H1 (cell line): Measurements from ENCODE around the gene XAB2. TPM values are rescaled to one million over a fixed set of nuclear protein-coding genes. Genes with fewer than 3 reads are reported as not detected.

Experiments used
- CTCF ChIA-PET: fragments of 300-600 bp; sonication (Branson Sonifier 250); formaldehyde crosslinking; loops from one replicate; lab custom pipeline; 2021; ENCODE audit not compliant: partially characterized antibody; lab: Charles Lee
- POLR2A ChIA-PET: fragments of 300-600 bp; sonication (Branson Sonifier 250); formaldehyde crosslinking; loops from one replicate; lab custom pipeline; 2021; ENCODE audit warnings: inconsistent platforms; ENCODE audit not compliant: partially characterized antibody; lab: Charles Lee
- DNase-seq, 2 experiments: peaks; one replicate each; pipeline versions ENCODE4 v3.0.0 to v3.0.0-alpha.2; 2010 to 2022; ENCODE audit warnings: low spot score in 2 of 2, low read depth in 1 of 2, mixed read lengths in 1 of 2
- FAIRE-seq: peaks from 2 replicates; lab custom pipeline; 2011; peaks lifted over from hg19 to GRCh38; lab: Jason Lieb, UNC
- H2AFZ ChIP-seq: 2 replicates; pipeline ENCODE4 v1.8.1; 2012; ENCODE audit warnings: low read length, inconsistent platforms
- H2AK5ac ChIP-seq: 2 replicates; pipeline ENCODE4 v1.6.1; 2013; ENCODE audit warnings: low read depth, low read length
- H2BK120ac ChIP-seq: replicated peaks from 2 replicates; pipeline ENCODE3; 2013; ENCODE audit warnings: low read depth, low read length, inconsistent platforms
- H2BK12ac ChIP-seq: 2 replicates; pipeline ENCODE4 v1.6.1; 2013; ENCODE audit warnings: low read depth, low read length
- H2BK15ac ChIP-seq: 2 replicates; pipeline ENCODE4 v1.6.1; 2013; ENCODE audit warnings: low read length
- H2BK20ac ChIP-seq: 2 replicates; pipeline ENCODE4 v1.6.1; 2013; ENCODE audit warnings: low read length
- H2BK5ac ChIP-seq: 2 replicates; pipeline ENCODE4 v1.6.1; 2013; ENCODE audit warnings: low read depth, low read length
- H3K14ac ChIP-seq: 2 replicates; pipeline ENCODE4 v1.6.1; 2013; ENCODE audit warnings: inconsistent platforms; ENCODE audit not compliant: insufficient read length
- H3K18ac ChIP-seq: 2 replicates; pipeline ENCODE4 v1.6.1; 2013; ENCODE audit warnings: low read length; ENCODE audit errors: extremely low read depth
- H3K23ac ChIP-seq: 2 replicates; pipeline ENCODE4 v1.6.1; 2013; ENCODE audit warnings: inconsistent platforms; ENCODE audit not compliant: insufficient read length
- H3K23me2 ChIP-seq: 2 replicates; pipeline ENCODE4 v1.6.1; 2013; ENCODE audit warnings: low read depth, low read length
- H3K27ac ChIP-seq: 2 replicates; pipeline ENCODE4 v1.6.1; 2011; ENCODE audit warnings: low read depth, low read length, inconsistent platforms
- H3K27me3 ChIP-seq, 4 experiments: replicated peaks in 1 of 4; 1 replicate in 1 of 4; 2 replicates in 3 of 4; pipeline versions ENCODE4 v1.6.1 to v1.8.1; 2011 to 2013; ENCODE audit warnings: low read length in 3 of 4, mild to moderate bottlenecking in 3 of 4, inconsistent platforms in 2 of 4, mixed read lengths in 2 of 4, moderate library complexity in 1 of 4; ENCODE audit not compliant: control insufficient read depth in 3 of 4, insufficient read depth in 3 of 4; ENCODE audit errors: extremely low read depth in 1 of 4
- H3K36me3 ChIP-seq, 4 experiments: 2 replicates each; pipeline versions ENCODE4 v1.6.1 to v1.8.1; 2011 to 2013; ENCODE audit warnings: mild to moderate bottlenecking in 4 of 4, low read length in 3 of 4, moderate library complexity in 2 of 4, control low read depth in 1 of 4, inconsistent platforms in 1 of 4; ENCODE audit not compliant: insufficient read depth in 4 of 4, control insufficient read depth in 2 of 4
- H3K4ac ChIP-seq: replicated peaks from 2 replicates; pipeline ENCODE3; 2013; ENCODE audit warnings: low read length, low read depth, mixed read lengths, inconsistent platforms; ENCODE audit not compliant: insufficient read length
- H3K4me1 ChIP-seq, 4 experiments: replicated peaks in 1 of 4; 1 replicate in 1 of 4; 2 replicates in 3 of 4; pipeline versions ENCODE4 v1.6.1 to v1.8.1; 2011 to 2013; ENCODE audit warnings: low read length in 3 of 4, inconsistent platforms in 2 of 4, mixed read lengths in 1 of 4; ENCODE audit not compliant: insufficient read depth in 4 of 4, control insufficient read depth in 3 of 4
- H3K4me2 ChIP-seq, 2 experiments: 2 replicates each; pipeline versions ENCODE4 v1.6.1 to v1.8.1; 2011 to 2013; ENCODE audit warnings: low read depth in 2 of 2, low read length in 2 of 2, control low read depth in 1 of 2, inconsistent platforms in 1 of 2, mild to moderate bottlenecking in 1 of 2; ENCODE audit not compliant: insufficient read depth in 1 of 2
- H3K4me3 ChIP-seq, 4 experiments: fragments of 200-600, 300-600 bp in 1 of 4; sonication (generic), shearing (Covaris generic), sonication (Bioruptor Twin) in 1 of 4; 2 replicates each; pipeline versions ENCODE4 v1.5.1 to v1.8.1; 2011 to 2016; ENCODE audit warnings: low read length in 4 of 4, low read depth in 3 of 4, control low read depth in 2 of 4, inconsistent platforms in 2 of 4, mild to moderate bottlenecking in 2 of 4, mixed read lengths in 1 of 4, moderate library complexity in 1 of 4; ENCODE audit not compliant: insufficient read depth in 2 of 4; ENCODE audit errors: extremely low read depth in 1 of 4
- H3K56ac ChIP-seq: replicated peaks from 2 replicates; pipeline ENCODE3; 2013; ENCODE audit warnings: low read depth, mild to moderate bottlenecking, mixed read lengths, low read length, inconsistent platforms; ENCODE audit not compliant: insufficient read length
- H3K79me1 ChIP-seq: 2 replicates; pipeline ENCODE4 v1.6.1; 2013; ENCODE audit warnings: low read depth, low read length, control low read depth
- H3K79me2 ChIP-seq, 2 experiments: 2 replicates each; pipeline versions ENCODE4 v1.6.1 to v1.8.1; 2012 to 2013; ENCODE audit warnings: low read length in 2 of 2, mild to moderate bottlenecking in 2 of 2, inconsistent platforms in 1 of 2; ENCODE audit not compliant: insufficient read depth in 2 of 2, control insufficient read depth in 1 of 2
- H3K9ac ChIP-seq, 4 experiments: replicated peaks in 1 of 4; 1 replicate in 1 of 4; 2 replicates in 3 of 4; pipeline versions ENCODE4 v1.6.1 to v1.8.1; 2011 to 2013; ENCODE audit warnings: low read depth in 3 of 4, low read length in 3 of 4, control low read depth in 2 of 4, mild to moderate bottlenecking in 2 of 4, moderate library complexity in 2 of 4, inconsistent platforms in 1 of 4; ENCODE audit errors: extremely low read depth in 1 of 4
- H3K9me3 ChIP-seq, 2 experiments: 2 replicates each; pipeline versions ENCODE4 v1.6.1 to v1.8.1; 2012 to 2013; ENCODE audit warnings: mild to moderate bottlenecking in 2 of 2, moderate library complexity in 2 of 2, control low read depth in 1 of 2, inconsistent platforms in 1 of 2, low read depth in 1 of 2, low read length in 1 of 2, mixed read lengths in 1 of 2; ENCODE audit not compliant: insufficient read depth in 2 of 2
- H4K20me1 ChIP-seq, 2 experiments: replicated peaks in 1 of 2; 2 replicates each; pipeline versions ENCODE3 to v1.8.1; 2011 to 2013; ENCODE audit warnings: inconsistent platforms in 2 of 2, low read length in 2 of 2, mild to moderate bottlenecking in 1 of 2; ENCODE audit not compliant: insufficient read depth in 2 of 2, control insufficient read depth in 1 of 2
- H4K5ac ChIP-seq: 2 replicates; pipeline ENCODE4 v1.6.1; 2013; ENCODE audit warnings: low read length, low read depth, mixed read lengths, inconsistent platforms; ENCODE audit not compliant: insufficient read length
- H4K8ac ChIP-seq: 2 replicates; pipeline ENCODE4 v1.8.0; 2013; ENCODE audit warnings: mild to moderate bottlenecking, moderate library complexity, low read length, inconsistent platforms; ENCODE audit not compliant: insufficient read depth; ENCODE audit errors: extremely low read depth
- H4K91ac ChIP-seq: replicated peaks from 2 replicates; pipeline ENCODE3; 2013; ENCODE audit warnings: low read length, mixed read lengths, inconsistent platforms; ENCODE audit not compliant: insufficient read length
- ASH2L ChIP-seq: fragments of 200-600, 300-600 bp; sonication (generic); IDR thresholded peaks from one replicate; pipeline ENCODE4 v1.7.1; 2017; ENCODE audit warnings: low read length
- BRCA1 ChIP-seq: IDR thresholded peaks from 2 replicates; pipeline ENCODE4 v1.6.1; 2012; ENCODE audit warnings: low read depth, low read length, improper control_type of control experiment
- CREB1 ChIP-seq: IDR thresholded peaks from 2 replicates; pipeline ENCODE4 v1.6.1; 2012; ENCODE audit warnings: inconsistent platforms
- EZH2 ChIP-seq: fragments of 200-600 bp; sonication (generic); IDR thresholded peaks from 2 replicates; pipeline ENCODE4 v1.7.1; 2012; ENCODE audit warnings: low read depth, mild to moderate bottlenecking, moderate library complexity, low read length, inconsistent platforms; ENCODE audit not compliant: severe bottlenecking
- HDAC6 ChIP-seq: IDR thresholded peaks from one replicate; pipeline ENCODE4 v1.7.1; 2012; ENCODE audit warnings: low read depth, mild to moderate bottlenecking, inconsistent platforms, low read length, moderate library complexity
- KDM1A ChIP-seq: fragments of 200-600, 300-600 bp; sonication (generic); IDR thresholded peaks from 2 replicates; pipeline ENCODE4 v1.7.1; 2016; ENCODE audit warnings: mild to moderate bottlenecking, low read length, borderline replicate concordance
- RBBP5 ChIP-seq: IDR thresholded peaks from 2 replicates; pipeline ENCODE4 v1.7.1; 2012; ENCODE audit warnings: low read depth, mild to moderate bottlenecking, inconsistent platforms, low read length, moderate library complexity, borderline replicate concordance
- RXRA ChIP-seq: IDR thresholded peaks from 2 replicates; pipeline ENCODE4 v1.6.1; 2011; ENCODE audit warnings: low read depth, mild to moderate bottlenecking, low read length, moderate library complexity; ENCODE audit not compliant: insufficient read depth
- SIN3A ChIP-seq, 2 experiments: IDR thresholded peaks in 1 of 2; conservative IDR thresholded peaks in 1 of 2; 2 replicates each; pipeline ENCODE4 v1.6.1; 2011 to 2012; ENCODE audit warnings: low read length in 2 of 2, improper control_type of control experiment in 1 of 2, low read depth in 1 of 2, mild to moderate bottlenecking in 1 of 2
- SP2 ChIP-seq: IDR thresholded peaks from 2 replicates; pipeline ENCODE4 v1.6.1; 2012; ENCODE audit warnings: mild to moderate bottlenecking, low read length, inconsistent platforms
- SRF ChIP-seq: IDR thresholded peaks from 2 replicates; pipeline ENCODE4 v1.6.1; 2011; ENCODE audit warnings: mild to moderate bottlenecking, low read depth, low read length, moderate library complexity
- TEAD4 ChIP-seq: IDR thresholded peaks from 2 replicates; pipeline ENCODE4 v1.6.1; 2012; ENCODE audit warnings: low read depth, low read length, inconsistent platforms, mixed read lengths
- ZNF274 ChIP-seq: IDR thresholded peaks from 2 replicates; pipeline ENCODE4 v1.7.0; 2012; ENCODE audit warnings: low read length, borderline replicate concordance; ENCODE audit errors: extremely low read depth
- WGBS, 2 experiments: shearing (Covaris generic) in 1 of 2; methylation state at CpG; one replicate each; pipeline versions ENCODE4 v1.1.6 to v1.1.7; 2013 to 2015; ENCODE audit warnings: low lambda C conversion rate in 2 of 2, mixed read lengths in 2 of 2, inconsistent platforms in 1 of 2, low coverage in 1 of 2, missing lambda C conversion rate in 1 of 2; ENCODE audit not compliant: insufficient replicate concordance in 2 of 2, insufficient coverage in 1 of 2, insufficient read length in 1 of 2; ENCODE audit errors: extremely low coverage in 1 of 2, missing lambda C conversion rate in 1 of 2; 5-methylcytosine and 5-hydroxymethylcytosine counted together
- polyA plus RNA-seq, 7 experiments: library from polyadenylated mRNA; depleted of rRNA in 3 of 7; stranded (reverse) in 5 of 7; unstranded in 2 of 7; fragments of >200 nt in 5 of 7; fragments of 200-250 nt in 2 of 7; gene quantifications; 1 replicate in 5 of 7; 2 replicates in 1 of 7; 4 replicates in 1 of 7; pipeline versions ENCODE4 v1.2.1 to v1.2.3, GENCODE V29; 2011 to 2013; ENCODE audit warnings: missing spikeins in 2 of 7, mixed read lengths in 2 of 7
- total RNA-seq: library from RNA; stranded (reverse); fragmentation: NEBNext Ultra II Directional; extraction: Animal tissue kit (Norgen Biotek cat#: 25700); gene quantifications from 2 replicates; pipeline ENCODE4 v1.2.1, GENCODE V29; 2021

Gene XAB2
- total and polyA plus RNA-seq, 2 of the 8 experiments (the other 6 are each of a cell fraction or from before 2014, with no cell fraction given): 48.2 to 49.4 TPM

DNA sequence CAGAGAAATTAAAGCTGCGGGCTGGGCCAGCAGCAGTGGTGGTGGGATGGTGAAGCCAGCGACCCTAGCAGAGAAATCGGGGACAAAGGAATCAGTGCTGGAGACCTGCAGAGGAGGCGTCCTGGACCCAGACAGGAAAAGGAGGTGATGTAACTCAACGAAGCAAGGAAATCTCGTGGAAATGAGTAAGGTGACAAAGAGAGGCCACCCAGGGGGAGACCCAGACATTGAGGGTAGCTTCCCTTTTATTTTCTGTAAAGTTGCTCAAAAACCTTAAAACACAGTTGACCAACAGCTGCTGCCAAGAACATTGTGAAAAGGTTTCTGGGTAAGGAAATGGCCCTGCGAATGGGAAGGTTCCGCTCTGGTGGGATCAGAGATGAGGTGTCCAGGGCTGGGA lies 26.2 kb upstream of the XAB2 start:
- no peaks in the 10 kb centered on the region for H3K9me3 ChIP-seq
- H3K4me3 ChIP-seq: no peak overlapping the region
- H3K14ac ChIP-seq: no peak overlapping the region
- peaks cover 2 to 15% (median 6%) of the 10 kb centered on the region in 4 experiments for H3K27me3 ChIP-seq
- no peak overlapping the region for H2BK120ac ChIP-seq
- no peak overlapping the region for H3K56ac ChIP-seq
- POLR2A ChIA-PET: interaction anchor here (1.0 kb wide), 2 partner anchors 10 to 22 kb away, joined by 3 read pairs; no protein-coding TSS in a partner anchor
- H3K4me2 ChIP-seq: no peak overlapping the region
- FAIRE-seq: no peak
- H3K9ac ChIP-seq: no peak overlapping the region
- no peak overlapping the region for H3K23ac ChIP-seq
- CTCF ChIA-PET: interaction anchor here (0.7 to 2.7 kb wide), 5 partner anchors 11 to 139 kb away, joined by 4 to 10 read pairs (median 7); partner anchors contain the start of genes RETN and TRAPPC5
- H2AK5ac ChIP-seq: no peak overlapping the region
- H4K5ac ChIP-seq: no peak overlapping the region
- H3K4ac ChIP-seq: no peak overlapping the region
- H3K4me1 ChIP-seq: peaks cover 0 to 2% (median 0%) of the 10 kb centered on the region in 4 experiments; a peak in 4 of 7 replicates
- no peak overlapping the region for H2BK20ac ChIP-seq
- peak overlapping the region; percentile 79; the same call in 1 of the 2 replicates for H4K8ac ChIP-seq
- no peak overlapping the region for H2AFZ ChIP-seq
- H3K36me3 ChIP-seq: no peaks in the 10 kb centered on the region
- no peak overlapping the region for H2BK15ac ChIP-seq
- no peak overlapping the region for H2BK12ac ChIP-seq
- 0 out of 2 replicates have a peak, but pooled peaks cover 2% of the 10 kb centered on the region for H3K23me2 ChIP-seq
- H4K20me1 ChIP-seq: peaks cover 0 to 1% of the 10 kb centered on the region in 2 experiments
- H2BK5ac ChIP-seq: no peak overlapping the region
- WGBS, 2 experiments: 84% methylated on average over 8 of the region's 8 CpGs; no CpG with 5 or more reads in 1 of the 2 experiments
- H3K79me2 ChIP-seq: no peaks in the 10 kb centered on the region
- H4K91ac ChIP-seq: no peak overlapping the region
- no peak overlapping the region for H3K27ac ChIP-seq
- no peaks in the 10 kb centered on the region for H3K79me1 ChIP-seq
- H3K18ac ChIP-seq: no peak overlapping the region
- DNase-seq: no peak
- TF ChIP-seq HDAC6 (no peak), ZNF274 (no peak), KDM1A (no peak), EZH2 (no peak), SP2 (no peak), CREB1 (no peak), ASH2L (no peak), RBBP5 (no peak), SRF (no peak), BRCA1 (no peak), TEAD4 (no peak), RXRA (no peak), SIN3A (conservative IDR thresholded peaks at IDR 0.05 in 1 of 2, IDR thresholded peaks at IDR 0.05 in 1 of 2; ENCODE audit: low read depth in 1 of 2, low read length in 2 of 2) (no peak)
